ENCODE data around the gene LUM.
"Not testable (repeated sequence)": the region's sequence is repeated elsewhere in the genome, so short reads cannot be mapped to it uniquely, and the experiment has no call there.

The LUM gene

GRCh38 chr12:91109148-91109564 lies 2.1 kb downstream of the LUM start:
- no peak for DNase-seq

GRCh38 chr12:91108196-91108755 lies 3.0 kb downstream of the LUM start:
- DNase-seq, result no peak

GRCh38 chr12:91106283-91106682 lies 5.0 kb downstream of the LUM start:
- no peak for DNase-seq

- DNase-seq, result no peak
These were observed 5.5 kb downstream of the LUM start for GRCh38 chr12:91105807-91106206.

- DNase-seq, result no peak
These were observed 6.4 kb downstream of the LUM start for GRCh38 chr12:91104812-91105466.

GRCh38 chr12:91103624-91104023 lies 7.7 kb downstream of the LUM start:
- no peak for DNase-seq

- DNase-seq, result no peak
These were observed 8.2 kb downstream of the LUM start for GRCh38 chr12:91103101-91103500.

GRCh38 chr12:91100906-91101305 lies 10.4 kb downstream of the LUM start:
- DNase-seq, result no peak

GRCh38 chr12:91099836-91100235 lies 11.5 kb downstream of the LUM start:
- DNase-seq, result no peak

GRCh38 chr12:91099341-91099740 lies 12.0 kb downstream of the LUM start:
- DNase-seq, result no peak

- no peak for DNase-seq
These were observed 12.4 kb downstream of the LUM start for GRCh38 chr12:91098941-91099340.

GRCh38 chr12:91098461-91098860 lies 12.8 kb downstream of the LUM start:
- DNase-seq, result no peak

GRCh38 chr12:91094957-91095356 lies 16.3 kb downstream of the LUM start:
- no peak for DNase-seq

GRCh38 chr12:91094032-91094662 lies 17.1 kb downstream of the LUM start:
- DNase-seq, result no peak

GRCh38 chr12:91093341-91093740 lies 18.0 kb downstream of the LUM start:
- no peak for DNase-seq

GRCh38 chr12:91091916-91092715 lies 19.2 kb downstream of the LUM start:
- no peak for DNase-seq

GRCh38 chr12:91089953-91090352 lies 21.3 kb downstream of the LUM start:
- not testable (repeated sequence) for DNase-seq

GRCh38 chr12:91080041-91080440 lies 31.3 kb downstream of the LUM start:
- no peak for DNase-seq

- DNase-seq, result no peak
These were observed 32.8 kb downstream of the LUM start for GRCh38 chr12:91078501-91078900.

- no peak for DNase-seq
These were observed 33.9 kb downstream of the LUM start for GRCh38 chr12:91077228-91077954.

- DNase-seq, result no peak
These were observed 36.4 kb downstream of the LUM start for GRCh38 chr12:91074851-91075250.

GRCh38 chr12:91074154-91074709 lies 37.1 kb downstream of the LUM start:
- DNase-seq, result no peak

- DNase-seq, result no peak
These were observed 37.9 kb downstream of the LUM start for GRCh38 chr12:91073426-91073825.
